Measurements from ENCODE around the gene PRSS57.

The PRSS57 gene

DNA sequence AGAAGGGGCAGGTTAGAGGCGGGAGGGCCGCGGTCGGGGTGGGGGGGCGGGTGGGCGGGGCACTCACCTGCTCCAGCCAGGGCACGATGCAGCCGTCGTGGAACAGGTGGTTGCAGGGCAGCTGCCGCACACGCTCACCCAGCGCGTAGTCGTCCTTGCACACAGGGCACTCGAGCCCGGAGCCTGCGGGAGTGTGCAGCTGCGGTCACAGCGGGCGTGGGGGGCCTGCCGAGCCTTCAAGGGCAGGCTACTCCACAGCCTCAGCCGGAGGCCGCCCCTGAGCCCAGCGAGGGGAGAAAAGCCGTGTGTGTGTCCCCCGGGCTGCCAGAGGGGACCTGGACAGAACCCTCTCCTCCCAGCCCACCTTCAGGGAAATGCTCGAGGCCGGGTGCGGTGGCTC is 46.9 kb downstream of the PRSS57 start:
- TF ChIP-seq CTCF (IDR thresholded peaks at IDR 0.05): no peak

GRCh38 chr19:647566-648284 is 47.5 kb downstream of the PRSS57 start:
- no peak for TF ChIP-seq CTCF (IDR thresholded peaks at IDR 0.05)

GRCh38 chr19:646779-647565 is 48.3 kb downstream of the PRSS57 start:
- TF ChIP-seq CTCF (IDR thresholded peaks at IDR 0.05): no peak

GRCh38 chr19:645912-646778 is 49.1 kb downstream of the PRSS57 start:
- no peak for TF ChIP-seq CTCF (IDR thresholded peaks at IDR 0.05)

DNA sequence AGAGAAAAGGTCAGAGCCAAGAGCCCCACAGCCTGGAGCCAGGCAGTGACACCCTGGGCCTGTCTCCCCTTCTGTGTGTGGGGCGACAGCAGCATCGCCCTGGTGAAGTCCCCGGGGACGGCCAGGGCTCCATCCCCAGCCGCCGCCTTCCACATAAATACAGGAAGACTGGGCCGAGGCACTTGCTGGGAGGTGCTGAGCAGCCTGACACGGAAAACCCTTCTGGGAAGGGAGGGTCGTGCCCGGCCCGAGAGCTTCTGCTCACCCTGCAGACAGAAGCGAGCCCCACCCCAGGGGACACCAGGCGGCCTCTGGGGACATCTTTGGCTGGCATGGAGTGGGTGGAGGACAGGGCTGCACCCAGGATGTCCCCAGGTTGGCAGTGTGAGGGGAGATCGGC is 50.5 kb downstream of the PRSS57 start:
- TF ChIP-seq CTCF (IDR thresholded peaks at IDR 0.05): no peak

DNA sequence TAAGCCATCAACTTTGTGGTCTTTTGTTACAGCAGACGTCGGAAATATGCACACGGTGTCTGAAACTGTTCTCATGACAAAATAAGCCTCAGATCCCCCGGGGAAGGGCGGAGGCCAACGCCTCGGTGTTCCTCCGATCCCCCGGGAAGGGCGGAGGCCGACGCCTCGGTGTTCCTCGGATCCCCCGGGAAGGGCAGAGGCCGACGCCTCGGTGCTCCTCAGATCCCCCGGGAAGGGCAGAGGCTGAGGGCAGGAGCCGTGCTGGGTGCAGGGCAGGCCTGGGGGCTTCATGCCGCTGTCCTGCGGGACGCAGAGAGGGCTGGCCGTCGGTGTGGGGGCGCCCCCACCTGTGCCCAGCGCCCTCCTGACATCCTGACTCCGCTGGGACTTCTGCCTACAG is 50.9 kb downstream of the PRSS57 start:
- TF ChIP-seq CTCF (IDR thresholded peaks at IDR 0.05): no peak

GRCh38 chr19:643736-644135 is 51.5 kb downstream of the PRSS57 start:
- no peak for TF ChIP-seq CTCF (IDR thresholded peaks at IDR 0.05)
